ENCODE results near the gene GRIK3.

The GRIK3 gene

GRCh38 chr1:36934061-36934460, 100.3 kb downstream of the GRIK3 start:
- ChIA-PET CTCF (no interaction called here), POLR2A (no interaction called here)
- Histone ChIP-seq H3K4me3 (ENCODE audit: low read depth, low read length) (no peak overlapping the region), H3K4me1 (ENCODE audit: control insufficient read depth, insufficient read depth, low read length) (no peaks in the 10 kb centered on the region), H3K27ac (ENCODE audit: extremely low read depth, low read depth, low read length) (no peak overlapping the region), H3K9me3 (ENCODE audit: control insufficient read depth, insufficient read depth, low read depth, low read length) (no peaks in the 10 kb centered on the region), H3K36me3 (ENCODE audit: control insufficient read depth in 2 of 2, insufficient read depth in 1 of 2, low read length in 2 of 2) (no peaks in the 10 kb centered on the region)
- TF ChIP-seq ZXDB (tag by site-specific recombination; IDR thresholded peaks at IDR 0.05) (no peak), ZNF211 (tag by site-specific recombination; IDR thresholded peaks at IDR 0.05; ENCODE audit: low read depth) (no peak), PRDM1 (tag by site-specific recombination; IDR thresholded peaks at IDR 0.05) (no peak), HOXC10 (CRISPR knock-in tag; IDR thresholded peaks at IDR 0.05) (no peak), ZNF558 (tag by site-specific recombination; IDR thresholded peaks at IDR 0.05) (no peak), CTCF (tag by site-specific recombination; IDR thresholded peaks at IDR 0.05) (no peak), KLF8 (tag by site-specific recombination; IDR thresholded peaks at IDR 0.05) (no peak), ZNF549 (tag by site-specific recombination; IDR thresholded peaks at IDR 0.05) (no peak), ZNF792 (tag by site-specific recombination; IDR thresholded peaks at IDR 0.05) (no peak), ZNF239 (tag by site-specific recombination; IDR thresholded peaks at IDR 0.05) (no peak), ZNF626 (tag by site-specific recombination; IDR thresholded peaks at IDR 0.05) (no peak), ZNF335 (tag by site-specific recombination; conservative IDR thresholded peaks at IDR 0.05) (no peak), ZNF350 (tag by site-specific recombination; IDR thresholded peaks at IDR 0.05) (no peak), ZNF433 (tag by site-specific recombination; IDR thresholded peaks at IDR 0.05; ENCODE audit: low read depth) (no peak), ZNF596 (tag by site-specific recombination; IDR thresholded peaks at IDR 0.05) (no peak), ZNF175 (tag by site-specific recombination; IDR thresholded peaks at IDR 0.05) (no peak), ZFP37 (tag by site-specific recombination; IDR thresholded peaks at IDR 0.05) (no peak)
- TF ChIP-seq, protein P1, sequence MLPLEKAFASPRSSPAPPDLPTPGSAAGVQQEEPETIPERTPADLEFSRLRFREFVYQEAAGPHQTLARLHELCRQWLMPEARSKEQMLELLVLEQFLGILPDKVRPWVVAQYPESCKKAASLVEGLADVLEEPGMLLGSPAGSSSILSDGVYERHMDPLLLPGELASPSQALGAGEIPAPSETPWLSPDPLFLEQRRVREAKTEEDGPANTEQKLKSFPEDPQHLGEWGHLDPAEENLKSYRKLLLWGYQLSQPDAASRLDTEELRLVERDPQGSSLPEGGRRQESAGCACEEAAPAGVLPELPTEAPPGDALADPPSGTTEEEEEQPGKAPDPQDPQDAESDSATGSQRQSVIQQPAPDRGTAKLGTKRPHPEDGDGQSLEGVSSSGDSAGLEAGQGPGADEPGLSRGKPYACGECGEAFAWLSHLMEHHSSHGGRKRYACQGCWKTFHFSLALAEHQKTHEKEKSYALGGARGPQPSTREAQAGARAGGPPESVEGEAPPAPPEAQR (tag by site-specific recombination; IDR thresholded peaks at IDR 0.05): no peak
- TF ChIP-seq, protein P2, sequence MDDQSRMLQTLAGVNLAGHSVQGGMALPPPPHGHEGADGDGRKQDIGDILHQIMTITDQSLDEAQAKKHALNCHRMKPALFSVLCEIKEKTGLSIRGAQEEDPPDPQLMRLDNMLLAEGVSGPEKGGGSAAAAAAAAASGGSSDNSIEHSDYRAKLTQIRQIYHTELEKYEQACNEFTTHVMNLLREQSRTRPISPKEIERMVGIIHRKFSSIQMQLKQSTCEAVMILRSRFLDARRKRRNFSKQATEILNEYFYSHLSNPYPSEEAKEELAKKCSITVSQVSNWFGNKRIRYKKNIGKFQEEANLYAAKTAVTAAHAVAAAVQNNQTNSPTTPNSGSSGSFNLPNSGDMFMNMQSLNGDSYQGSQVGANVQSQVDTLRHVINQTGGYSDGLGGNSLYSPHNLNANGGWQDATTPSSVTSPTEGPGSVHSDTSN (CRISPR knock-in tag; IDR thresholded peaks at IDR 0.05): no peak

DNA sequence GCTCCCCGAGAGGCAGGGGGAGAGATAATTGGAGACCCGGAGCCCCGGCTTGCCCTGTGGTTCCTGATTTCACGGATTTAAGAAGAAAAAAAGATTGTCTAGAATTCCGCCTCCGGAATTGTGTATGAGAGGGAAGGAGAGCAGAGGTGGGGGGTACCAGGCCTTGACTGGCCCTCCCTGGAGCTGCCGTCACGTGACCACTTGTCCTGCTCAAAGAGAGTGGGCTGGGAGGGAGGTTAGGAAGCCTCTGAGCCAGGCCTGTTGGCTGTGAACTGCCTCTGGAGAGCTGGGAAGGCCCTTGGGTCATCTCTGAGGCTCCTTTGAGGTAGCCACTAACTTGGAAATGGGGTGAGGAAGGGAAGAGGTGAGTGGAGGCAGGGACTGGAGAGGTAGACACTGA, 106.5 kb downstream of the GRIK3 start:
- no peak overlapping the region for H3K4me3 ChIP-seq (ENCODE audit: low read depth, low read length)
- no peaks in the 10 kb centered on the region for H3K9me3 ChIP-seq (ENCODE audit: control insufficient read depth, insufficient read depth, low read depth, low read length)
- no peaks in the 10 kb centered on the region for H3K4me1 ChIP-seq (ENCODE audit: control insufficient read depth, insufficient read depth, low read length)
- ChIA-PET CTCF (no interaction called here), POLR2A (no interaction called here)
- H3K36me3 ChIP-seq (ENCODE audit: control insufficient read depth in 2 of 2, insufficient read depth in 1 of 2, low read length in 2 of 2): no peaks in the 10 kb centered on the region
- H3K27ac ChIP-seq (ENCODE audit: extremely low read depth, low read depth, low read length): no peak overlapping the region
- no peak for TF ChIP-seq BCL11A (tag by site-specific recombination; IDR thresholded peaks at IDR 0.05; ENCODE audit: low read depth)
- TF ChIP-seq ZNF48 (tag by site-specific recombination; IDR thresholded peaks at IDR 0.05): no peak
- TF ChIP-seq ZNF112 (tag by site-specific recombination; IDR thresholded peaks at IDR 0.05): no peak
- TF ChIP-seq ZNF391 (tag by site-specific recombination; IDR thresholded peaks at IDR 0.05; ENCODE audit: borderline replicate concordance, low read depth): no peak
- TF ChIP-seq ZNF138 (tag by site-specific recombination; IDR thresholded peaks at IDR 0.05; ENCODE audit: borderline replicate concordance): no peak
- no peak for TF ChIP-seq ZNF660 (tag by site-specific recombination; IDR thresholded peaks at IDR 0.05)
- TF ChIP-seq ZNF530 (tag by site-specific recombination; IDR thresholded peaks at IDR 0.05; ENCODE audit: low read depth): no peak
- TF ChIP-seq ZNF830 (tag by site-specific recombination; IDR thresholded peaks at IDR 0.05; ENCODE audit: low read depth): no peak
- no peak for TF ChIP-seq KLF16 (tag by site-specific recombination; IDR thresholded peaks at IDR 0.05)
- TF ChIP-seq, protein P3, sequence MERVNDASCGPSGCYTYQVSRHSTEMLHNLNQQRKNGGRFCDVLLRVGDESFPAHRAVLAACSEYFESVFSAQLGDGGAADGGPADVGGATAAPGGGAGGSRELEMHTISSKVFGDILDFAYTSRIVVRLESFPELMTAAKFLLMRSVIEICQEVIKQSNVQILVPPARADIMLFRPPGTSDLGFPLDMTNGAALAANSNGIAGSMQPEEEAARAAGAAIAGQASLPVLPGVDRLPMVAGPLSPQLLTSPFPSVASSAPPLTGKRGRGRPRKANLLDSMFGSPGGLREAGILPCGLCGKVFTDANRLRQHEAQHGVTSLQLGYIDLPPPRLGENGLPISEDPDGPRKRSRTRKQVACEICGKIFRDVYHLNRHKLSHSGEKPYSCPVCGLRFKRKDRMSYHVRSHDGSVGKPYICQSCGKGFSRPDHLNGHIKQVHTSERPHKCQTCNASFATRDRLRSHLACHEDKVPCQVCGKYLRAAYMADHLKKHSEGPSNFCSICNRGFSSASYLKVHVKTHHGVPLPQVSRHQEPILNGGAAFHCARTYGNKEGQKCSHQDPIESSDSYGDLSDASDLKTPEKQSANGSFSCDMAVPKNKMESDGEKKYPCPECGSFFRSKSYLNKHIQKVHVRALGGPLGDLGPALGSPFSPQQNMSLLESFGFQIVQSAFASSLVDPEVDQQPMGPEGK (tag by site-specific recombination; IDR thresholded peaks at IDR 0.05): no peak
- no peak for TF ChIP-seq WT1 (tag by site-specific recombination; IDR thresholded peaks at IDR 0.05)
- no peak for TF ChIP-seq ZNF274 (IDR thresholded peaks at IDR 0.05; ENCODE audit: low read length)
- TF ChIP-seq ZNF274 (tag by site-specific recombination; IDR thresholded peaks at IDR 0.05; ENCODE audit: borderline replicate concordance): no peak
